ENCODE data around the gene KCND3.

Gene KCND3

GRCh38 chr1:111723871-111724270 is 265.6 kb downstream of the KCND3 start:
- no peak for DNase-seq (ENCODE audit: low read depth)

DNA sequence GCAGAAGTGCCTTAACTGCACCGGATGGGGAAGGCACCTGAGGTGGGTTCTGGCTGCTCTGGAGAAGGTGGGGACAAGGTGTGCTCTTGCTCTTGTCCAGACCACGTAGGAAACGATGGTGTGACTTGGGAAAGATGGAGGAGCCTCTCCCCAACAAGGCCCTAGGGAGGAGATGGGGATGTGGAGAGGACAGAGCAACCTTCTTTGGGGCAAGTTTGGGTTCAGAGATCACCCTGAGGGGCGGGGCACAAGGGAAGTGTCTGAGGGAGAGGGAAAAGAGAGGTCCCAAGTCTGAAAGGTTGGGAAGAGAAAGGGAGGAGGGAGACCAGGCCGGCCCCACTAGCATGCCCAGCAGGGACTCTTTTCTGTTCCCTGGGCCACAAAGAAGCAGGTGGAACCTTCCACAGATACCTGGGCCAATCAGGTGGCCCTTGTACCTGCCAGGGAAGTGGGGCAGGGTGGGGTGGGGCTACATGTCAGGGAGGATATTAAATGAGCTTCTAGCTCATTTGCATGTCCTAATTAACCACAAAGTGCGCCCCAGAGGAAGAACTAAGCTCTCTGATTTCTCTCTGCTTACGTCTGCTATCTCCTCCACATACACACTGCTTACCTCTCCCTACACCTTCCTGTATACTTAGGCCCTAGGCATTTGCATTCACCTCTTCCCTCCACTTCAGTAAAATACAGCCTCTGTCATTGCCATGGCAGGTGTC is 266.2 kb downstream of the KCND3 start:
- no peak for DNase-seq (ENCODE audit: low read depth)

- DNase-seq (ENCODE audit: low read depth), result no peak
Measured at GRCh38 chr1:111720977-111721786, 268.3 kb downstream of the KCND3 start.
